Measurements from ENCODE around the gene PPP2R3C.
"Not testable (repeated sequence)": the region's sequence is repeated elsewhere in the genome, so short reads cannot be mapped to it uniquely, and the experiment has no call there.

Gene PPP2R3C

DNA sequence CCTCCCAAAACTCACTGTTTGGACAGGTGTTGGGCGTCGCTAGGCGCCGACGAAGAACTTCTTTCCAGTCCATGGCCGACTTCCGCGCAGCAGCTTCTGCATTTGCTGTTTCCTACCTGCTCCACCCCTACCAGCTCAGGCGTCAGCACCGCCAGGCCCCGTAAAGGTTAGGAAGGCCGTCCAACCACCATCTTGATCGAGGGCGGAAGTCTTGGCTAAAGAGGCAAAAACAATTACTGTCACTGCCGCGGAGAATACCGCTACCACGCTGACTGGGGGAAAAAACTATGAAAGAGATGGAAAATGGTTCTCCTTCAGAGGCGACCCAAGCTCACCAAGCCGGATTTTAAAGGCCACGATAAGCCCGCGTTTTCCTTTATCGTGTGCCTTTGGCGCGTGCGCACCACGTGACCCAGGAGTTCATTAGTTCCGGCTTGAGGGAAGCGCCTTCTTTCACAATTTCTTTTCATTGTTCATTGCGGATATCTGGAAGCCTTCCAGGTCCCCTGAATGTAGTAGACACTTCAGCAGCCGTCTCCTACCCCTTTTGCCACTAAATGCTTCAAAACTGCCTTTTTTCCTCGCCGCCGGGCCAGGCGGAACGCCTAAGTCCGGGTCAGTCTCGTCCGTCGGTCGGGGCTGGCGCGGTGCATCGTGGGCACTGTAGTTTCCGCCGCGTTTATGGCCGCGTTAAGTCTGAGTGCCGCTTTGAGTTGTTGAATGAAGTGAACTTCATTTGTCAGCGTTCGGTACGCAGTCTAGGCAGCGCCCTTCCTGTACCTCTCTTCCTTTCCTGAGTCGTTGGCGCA, at the start of gene PPP2R3C, which contains the start of gene PRORP:
Gene PPP2R3C, minus strand, starts transcription at position 104 of the 809 bp plus-strand sequence. Its CDS starts 31 bp downstream, at position 73.
Gene PRORP, plus strand, starts transcription at position 666 of the 809 bp plus-strand sequence. CDS start 694 bp downstream, outside the sequence.
- DNase-seq (ENCODE audit: low spot score), result peak; percentile 87

DNA sequence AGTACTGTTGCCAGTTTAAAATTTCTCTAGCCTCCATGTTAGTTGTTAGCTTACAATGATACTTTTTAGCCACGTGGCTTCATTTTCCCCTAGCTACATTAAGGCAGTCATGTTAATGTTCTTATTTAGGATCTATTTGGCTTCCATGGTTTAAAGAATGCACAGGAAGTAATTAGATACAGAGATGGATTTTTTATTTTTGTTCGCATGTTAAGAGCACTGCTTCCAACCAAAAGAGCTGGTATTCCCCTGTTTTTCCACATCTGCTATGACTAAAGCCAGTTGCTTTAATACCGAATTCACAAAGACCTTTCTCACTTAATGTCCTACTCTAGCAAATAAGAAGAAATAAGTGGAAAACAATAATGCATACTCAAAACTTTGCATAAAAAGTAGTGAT, 45.7 kb upstream of the PPP2R3C start:
- no peak for DNase-seq (ENCODE audit: low spot score)

DNA sequence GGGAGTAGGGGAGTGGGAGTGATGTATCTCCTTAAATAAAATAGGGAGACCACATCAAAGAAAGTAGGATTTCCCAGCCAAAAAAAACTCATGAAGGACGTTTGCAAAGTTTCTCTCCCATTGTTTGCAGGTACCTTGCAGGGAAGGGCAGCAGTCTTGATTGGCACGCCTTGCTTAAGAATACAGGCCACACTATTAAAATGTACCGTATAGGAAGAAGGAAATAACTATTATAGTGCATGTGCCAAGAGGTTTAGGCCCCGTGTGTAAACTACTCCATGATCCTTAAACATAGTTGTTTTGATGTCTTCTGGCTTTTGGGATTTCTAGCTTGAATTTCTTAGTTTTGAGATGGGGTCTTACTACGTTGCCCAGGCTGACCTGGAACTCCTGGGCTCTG, 43.1 kb upstream of the PPP2R3C start:
- no peak for DNase-seq (ENCODE audit: low spot score)

DNA sequence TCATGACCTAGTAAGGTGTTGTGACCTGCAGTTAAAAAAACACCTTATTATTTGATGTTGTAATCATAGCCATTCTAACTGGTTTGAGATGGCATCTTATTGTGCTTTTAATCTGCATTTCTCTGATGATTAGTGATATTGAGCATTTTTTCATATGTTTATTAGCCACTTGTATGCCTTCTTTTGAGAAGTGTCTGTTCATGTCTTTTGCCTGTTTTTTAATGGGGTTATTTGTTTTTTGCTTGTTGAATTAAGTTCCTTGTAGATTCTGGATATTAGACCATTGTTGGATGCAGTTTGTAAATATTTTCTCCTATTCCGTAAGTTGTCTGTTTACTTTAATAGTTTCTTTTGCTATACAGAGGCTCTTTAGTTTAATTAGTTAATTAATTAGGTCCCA, 41.6 kb upstream of the PPP2R3C start:
- DNase-seq (ENCODE audit: low spot score), result no peak

DNA sequence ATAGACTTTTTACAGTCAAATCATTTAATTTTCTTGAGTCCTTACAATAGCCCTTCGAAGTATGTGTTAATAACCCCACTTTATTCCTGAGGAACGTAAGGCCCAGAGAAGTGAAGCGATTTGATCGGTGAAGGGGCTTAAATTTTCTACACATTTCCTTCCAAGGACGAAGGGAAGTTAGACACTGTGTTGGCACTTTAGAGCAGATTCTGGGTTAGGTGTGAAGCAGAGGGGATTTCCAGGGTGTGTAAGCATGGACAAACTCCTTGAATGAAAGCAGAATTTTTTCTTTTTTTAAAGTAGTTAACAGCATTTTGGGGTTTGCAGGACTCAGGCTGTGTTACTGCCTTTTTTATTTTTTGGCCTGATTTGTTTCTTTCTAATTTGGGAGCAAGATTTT, 39.4 kb upstream of the PPP2R3C start:
- no peak for DNase-seq (ENCODE audit: low spot score)

DNA sequence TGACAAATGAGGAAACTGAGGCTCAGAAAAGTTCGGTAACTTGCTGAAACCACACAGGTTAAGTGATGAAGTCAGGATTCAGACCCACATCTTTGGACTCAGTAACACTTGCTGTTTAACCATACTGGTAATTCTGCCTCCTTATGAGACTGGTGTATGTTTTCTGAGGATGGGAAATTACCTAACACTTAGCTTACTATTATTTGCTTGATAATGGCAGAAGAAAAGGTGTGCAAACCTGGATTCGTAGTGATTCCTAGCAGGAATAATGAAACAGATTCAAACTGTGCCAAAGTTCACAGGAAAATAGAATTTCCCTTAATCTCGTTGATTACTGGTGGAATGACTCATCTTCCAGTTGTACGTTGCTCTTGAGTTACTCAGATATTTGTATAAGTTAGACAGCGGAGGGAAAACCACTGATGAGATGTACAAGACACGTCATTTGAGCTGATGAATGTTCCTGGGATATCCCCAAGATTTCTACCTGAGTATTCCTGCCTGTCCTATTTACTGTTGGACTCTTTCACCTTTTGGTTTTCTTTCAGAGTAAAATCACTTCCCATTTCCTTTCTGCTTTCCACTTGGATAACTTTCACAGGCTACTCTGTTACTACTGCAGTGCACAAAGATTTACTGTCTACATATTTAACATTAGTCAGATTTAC, 38.1 kb upstream of the PPP2R3C start:
- peak; percentile 74 for DNase-seq (ENCODE audit: low spot score)

DNA sequence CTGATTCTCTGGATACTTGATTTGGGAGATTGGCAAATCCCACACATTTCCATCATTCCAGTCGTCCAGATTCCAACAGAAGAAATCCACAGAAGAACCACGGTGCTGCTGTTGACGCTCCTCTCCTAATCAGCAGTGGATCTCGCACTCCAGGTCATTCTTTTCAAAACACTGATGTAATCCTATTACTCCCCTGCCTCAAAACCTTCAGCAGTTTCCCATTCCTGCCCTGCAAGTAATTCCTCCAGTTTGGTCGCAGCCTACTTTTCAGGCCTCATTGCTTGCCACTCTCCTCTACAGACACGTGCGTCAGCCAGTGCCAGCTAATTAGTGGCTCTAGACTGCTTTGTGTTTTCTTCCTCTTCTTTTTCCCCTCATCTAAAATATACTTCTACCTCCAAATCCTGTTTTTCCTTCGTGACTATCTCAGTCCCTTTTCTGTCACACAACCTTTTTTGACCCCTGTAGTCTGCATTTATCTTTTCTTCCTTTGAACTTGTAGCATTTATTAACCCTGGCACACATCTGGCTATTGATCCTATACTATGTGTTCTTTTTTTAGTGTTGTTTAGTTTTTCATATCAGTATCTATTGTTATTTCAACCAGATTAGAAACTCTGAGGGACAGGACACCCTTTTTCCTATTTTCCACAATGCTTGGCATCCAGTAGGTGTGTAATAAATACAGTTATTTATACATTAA, 37.3 kb upstream of the PPP2R3C start:
- no peak for DNase-seq (ENCODE audit: low spot score)

DNA sequence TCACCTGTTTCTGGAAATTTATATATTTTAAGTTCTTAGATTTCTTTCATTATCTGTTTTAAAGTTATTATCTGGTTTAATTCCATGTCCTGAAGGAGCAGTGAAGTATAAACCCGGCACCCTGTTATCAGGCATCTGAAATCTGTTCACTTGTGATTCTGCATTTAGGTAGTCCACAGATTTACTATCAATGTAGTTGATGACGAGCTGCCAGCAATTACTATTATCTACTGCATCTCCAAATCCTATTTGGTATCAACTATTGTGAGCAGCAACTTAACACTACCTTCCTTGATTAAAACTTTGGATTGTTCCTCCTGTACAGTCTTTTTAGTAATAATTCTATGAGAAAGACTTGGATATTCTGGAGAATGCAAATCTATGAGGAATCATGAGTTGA, 36.7 kb upstream of the PPP2R3C start:
- DNase-seq (ENCODE audit: low spot score), result no peak

DNA sequence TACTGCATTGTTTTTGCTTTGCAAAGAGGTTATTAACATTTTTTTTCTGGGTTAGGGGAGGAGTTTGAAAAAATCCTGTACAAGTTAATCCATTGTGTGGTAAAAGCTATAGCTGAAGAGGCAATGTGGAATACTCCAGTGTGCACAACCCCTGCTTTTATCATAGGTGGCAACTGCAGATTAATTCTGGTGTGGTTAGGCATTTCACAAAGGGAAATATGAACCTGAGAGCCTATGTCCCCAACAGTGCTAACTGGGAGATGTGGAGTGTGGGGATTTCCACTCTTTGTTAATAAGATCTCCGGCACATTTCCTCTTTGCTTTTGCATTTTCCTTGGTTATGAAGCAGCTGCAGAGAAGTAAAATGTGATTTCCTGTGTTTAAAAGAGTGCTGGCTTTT, 34.2 kb upstream of the PPP2R3C start:
- DNase-seq (ENCODE audit: low spot score), result no peak

DNA sequence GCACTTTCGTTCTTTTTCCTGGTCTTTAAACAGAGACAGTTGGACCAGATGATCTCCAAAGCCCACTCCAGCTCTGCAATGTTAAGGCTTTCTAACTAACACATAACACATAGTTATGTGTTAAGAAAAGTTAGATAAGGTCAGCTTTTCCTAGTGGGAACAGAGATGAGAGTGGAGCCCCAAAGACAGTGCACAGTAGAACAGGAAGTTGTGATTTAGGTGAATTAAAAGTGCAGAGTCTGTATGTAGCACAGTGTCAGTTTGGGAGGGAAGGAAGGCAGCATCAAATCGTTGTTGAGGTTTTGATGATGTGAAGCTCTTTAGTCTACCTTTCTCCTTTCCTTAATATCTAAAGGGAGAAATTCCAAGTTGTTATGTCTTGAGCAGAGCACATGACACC, 32.2 kb upstream of the PPP2R3C start:
- DNase-seq (ENCODE audit: low spot score), result no peak

DNA sequence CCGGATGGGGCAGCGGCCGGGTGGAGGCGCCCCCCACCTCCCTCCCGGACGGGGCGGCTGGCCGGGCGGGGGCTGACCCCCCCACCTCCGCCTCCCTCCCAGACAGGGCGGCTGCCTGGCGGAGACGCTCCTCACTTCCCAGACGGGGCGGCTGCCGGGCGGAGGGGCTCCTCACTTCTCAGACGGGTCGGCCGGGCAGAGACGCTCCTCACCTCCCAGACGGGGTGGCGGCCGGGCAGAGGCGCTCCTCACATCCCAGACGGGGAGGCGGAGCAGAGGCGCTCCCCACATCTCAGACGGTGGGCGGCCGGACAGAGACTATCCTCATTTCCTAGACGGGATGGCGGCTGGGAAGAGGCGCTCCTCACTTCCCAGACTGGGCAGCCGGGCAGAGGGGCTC, 30.7 kb upstream of the PPP2R3C start:
- DNase-seq (ENCODE audit: low spot score), result not testable (repeated sequence)

DNA sequence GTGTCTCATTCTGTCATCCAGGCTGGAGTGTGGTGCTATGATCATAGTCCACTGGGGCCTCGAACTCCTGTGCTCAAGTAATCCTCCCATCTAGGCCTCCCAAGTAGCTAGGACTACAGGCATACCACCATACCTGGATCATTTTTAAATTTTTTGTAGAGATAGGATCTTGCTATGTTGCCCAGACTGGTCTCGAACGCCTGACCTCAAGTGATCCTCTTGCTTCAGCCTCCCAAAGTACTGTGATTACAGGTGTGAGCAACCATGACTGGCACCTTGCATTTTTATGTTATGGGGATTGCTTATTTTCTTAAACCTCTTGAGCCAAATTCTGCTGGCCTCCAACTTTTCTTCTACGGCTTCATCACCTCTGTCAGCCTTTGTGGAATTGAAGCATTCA, 27.4 kb upstream of the PPP2R3C start:
- DNase-seq (ENCODE audit: low spot score), result no peak

DNA sequence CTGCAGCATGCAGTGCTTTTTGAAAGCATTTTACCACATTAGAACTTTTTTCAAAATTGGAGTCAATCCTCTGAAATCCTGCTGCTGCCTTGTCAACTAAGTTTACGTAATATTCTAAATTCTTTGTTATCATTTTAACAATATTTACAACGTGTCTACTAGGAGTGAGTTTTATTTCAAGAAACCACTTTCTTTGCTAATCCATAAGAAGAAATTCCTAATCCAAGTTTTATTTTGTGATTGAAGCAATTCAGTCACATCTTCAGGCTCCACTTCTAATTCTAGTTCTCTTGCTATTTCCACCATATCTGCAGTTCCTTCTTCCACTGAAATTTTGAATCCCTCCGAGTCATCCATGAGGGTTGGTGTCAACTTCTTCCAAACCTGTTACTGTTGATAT, 25.9 kb upstream of the PPP2R3C start:
- no peak for DNase-seq (ENCODE audit: low spot score)

DNA sequence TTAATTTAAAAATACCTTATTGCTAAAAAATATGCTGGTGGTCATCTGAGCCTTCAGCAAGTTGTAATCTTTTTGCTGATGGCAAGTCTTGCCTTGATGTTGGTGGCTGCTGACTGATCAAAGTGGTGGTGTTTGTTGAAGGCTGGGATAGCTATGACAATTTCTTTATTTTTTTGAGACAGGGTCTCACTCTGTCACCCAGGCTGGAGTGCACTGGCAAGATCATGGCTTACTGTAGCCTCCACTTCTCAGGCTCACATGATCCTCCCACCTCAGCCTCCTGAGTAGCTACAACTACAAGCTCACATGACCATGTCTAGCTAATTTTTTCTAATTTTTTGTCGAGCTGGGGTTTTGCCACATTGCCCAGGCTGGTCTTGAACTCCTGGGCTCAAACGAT, 25.4 kb upstream of the PPP2R3C start:
- no peak for DNase-seq (ENCODE audit: low spot score)

DNA sequence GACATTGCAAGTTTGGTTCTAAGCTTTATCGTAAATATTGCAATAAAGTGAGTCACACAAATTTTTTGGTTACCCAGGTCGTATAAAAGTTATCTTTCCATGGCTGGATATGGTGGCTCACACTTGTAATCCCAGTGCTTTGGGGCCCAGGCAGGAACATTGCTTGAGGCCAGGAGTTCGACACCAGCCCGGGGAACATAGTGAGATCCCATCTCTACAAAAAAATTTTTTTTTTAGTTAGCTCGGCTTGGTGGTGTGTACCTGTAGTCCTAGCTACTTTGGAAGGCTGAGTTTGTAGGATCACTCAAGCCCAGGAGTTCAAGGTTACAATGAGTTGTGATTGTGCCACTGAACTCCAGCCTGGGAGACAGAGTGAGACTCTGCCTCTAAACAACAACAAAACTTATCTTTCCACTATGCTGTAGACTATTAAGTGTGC, 24.9 kb upstream of the PPP2R3C start:
- no peak for DNase-seq (ENCODE audit: low spot score)

DNA sequence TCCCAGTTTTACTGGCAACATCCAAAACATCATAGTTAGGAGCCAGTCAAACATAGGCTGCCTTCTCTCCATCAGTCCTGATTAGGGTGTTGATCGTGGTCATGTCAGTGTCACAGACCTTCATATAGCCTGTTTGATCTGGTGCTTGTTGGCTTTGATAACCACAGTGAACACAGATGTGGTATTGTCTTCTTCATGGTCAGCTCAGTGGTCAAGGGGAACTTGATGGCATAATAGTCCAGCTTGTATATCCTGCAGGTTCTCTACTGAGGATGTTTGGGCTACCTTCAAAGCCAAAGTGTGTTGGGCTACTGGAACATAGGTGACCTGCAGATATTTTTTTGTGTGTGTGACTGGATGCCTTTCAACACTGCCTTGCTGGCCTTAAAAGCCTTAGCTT, 22.2 kb upstream of the PPP2R3C start:
- DNase-seq (ENCODE audit: low spot score), result no peak

DNA sequence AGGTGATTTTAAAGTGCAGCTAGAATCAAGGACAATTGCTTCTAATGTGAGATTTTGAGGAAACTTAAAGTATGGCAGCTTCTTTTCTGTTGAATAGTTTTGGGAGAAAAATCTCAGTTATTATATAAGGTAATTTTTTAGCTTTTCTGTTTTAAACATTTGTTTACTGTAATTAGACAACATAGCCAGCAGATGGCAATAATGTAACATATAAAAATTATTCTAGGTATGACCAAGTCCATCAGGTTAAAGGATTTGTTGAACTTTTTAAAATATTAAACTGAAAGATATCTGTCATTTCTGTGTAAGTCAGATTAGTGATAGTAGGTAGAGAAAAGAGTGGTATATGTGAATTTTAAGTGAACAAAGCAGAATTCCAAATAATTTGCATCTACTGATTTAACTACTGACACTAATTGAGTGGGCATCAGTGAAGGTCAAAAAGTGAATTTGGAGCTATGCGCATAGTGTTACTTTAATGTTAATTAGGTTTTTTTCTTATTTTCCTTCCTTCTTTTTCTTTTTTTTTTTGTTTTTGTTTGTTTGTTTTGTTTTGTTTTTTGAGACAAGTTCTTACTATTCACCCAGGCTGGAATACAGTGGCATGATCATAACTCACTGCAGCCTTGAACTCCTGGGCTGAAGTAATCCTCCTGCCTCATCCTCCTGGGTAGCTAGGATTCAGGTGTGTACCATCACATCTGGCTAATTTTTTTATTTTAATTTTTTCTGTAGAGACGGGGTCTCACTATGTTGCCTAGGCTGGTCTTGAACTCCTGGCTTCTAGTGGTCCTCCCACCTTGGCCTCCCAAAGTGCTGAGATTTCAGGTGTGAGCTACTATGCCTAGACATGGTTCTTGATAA, 19.2 kb upstream of the PPP2R3C start:
- DNase-seq (ENCODE audit: low spot score), result peak; percentile 47

DNA sequence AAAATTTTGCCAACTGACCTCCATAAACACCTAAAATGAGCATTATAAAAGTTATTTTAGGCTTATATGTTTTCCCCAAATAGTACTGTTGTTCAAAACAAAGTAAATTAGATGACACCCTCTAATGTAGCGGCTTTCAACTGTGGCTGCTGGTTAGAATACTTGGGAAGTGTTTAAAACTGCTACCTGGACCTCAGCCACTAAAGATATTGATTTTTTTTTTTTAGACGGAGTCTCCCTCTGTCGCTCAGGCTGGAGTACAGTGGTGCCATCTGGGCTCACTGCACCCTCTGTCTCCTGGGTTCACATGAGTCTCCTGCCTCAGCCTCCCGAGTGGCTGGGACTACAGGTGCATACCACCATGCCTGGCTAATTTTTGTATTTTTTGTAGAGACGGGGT, 16.8 kb upstream of the PPP2R3C start:
- DNase-seq (ENCODE audit: low spot score), result no peak

DNA sequence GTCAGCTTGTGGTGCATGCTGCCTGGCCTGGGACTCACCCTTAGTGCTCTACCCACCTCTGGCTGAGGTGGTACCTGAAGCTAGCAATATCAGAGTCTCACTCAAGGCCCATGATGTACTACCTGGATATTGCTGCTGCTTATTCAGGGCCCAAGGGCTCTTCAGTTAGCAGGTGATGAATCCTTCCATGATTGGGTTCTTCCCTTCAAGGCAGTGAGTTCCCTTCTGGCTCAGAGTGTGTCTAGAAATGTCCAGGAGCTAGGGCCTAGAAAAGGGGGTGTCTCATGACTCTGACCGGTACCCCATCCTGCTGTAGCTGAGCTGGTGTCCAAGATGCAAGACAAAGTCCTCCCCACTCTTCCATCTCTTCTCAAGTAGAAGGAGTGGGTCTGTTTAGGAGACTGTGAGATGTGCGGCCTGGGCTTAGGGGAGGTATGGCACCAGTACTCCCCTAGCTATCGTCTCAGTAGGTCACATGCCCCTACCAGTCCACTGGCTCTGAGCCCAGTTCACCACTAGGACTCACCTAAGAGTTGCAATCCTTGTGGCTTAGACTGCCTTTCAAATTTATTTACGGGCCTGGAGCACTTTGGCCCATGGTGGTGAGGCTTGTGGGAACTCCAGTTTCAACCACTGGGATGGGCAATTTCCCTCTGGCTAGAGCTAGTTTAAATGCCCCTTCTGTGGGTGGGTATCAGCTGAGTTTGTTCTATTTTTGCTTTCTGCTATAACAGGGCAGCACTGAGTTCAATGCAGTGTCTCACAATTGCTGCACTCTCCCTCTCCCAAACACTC, 12.7 kb upstream of the PPP2R3C start:
- DNase-seq (ENCODE audit: low spot score), result no peak

DNA sequence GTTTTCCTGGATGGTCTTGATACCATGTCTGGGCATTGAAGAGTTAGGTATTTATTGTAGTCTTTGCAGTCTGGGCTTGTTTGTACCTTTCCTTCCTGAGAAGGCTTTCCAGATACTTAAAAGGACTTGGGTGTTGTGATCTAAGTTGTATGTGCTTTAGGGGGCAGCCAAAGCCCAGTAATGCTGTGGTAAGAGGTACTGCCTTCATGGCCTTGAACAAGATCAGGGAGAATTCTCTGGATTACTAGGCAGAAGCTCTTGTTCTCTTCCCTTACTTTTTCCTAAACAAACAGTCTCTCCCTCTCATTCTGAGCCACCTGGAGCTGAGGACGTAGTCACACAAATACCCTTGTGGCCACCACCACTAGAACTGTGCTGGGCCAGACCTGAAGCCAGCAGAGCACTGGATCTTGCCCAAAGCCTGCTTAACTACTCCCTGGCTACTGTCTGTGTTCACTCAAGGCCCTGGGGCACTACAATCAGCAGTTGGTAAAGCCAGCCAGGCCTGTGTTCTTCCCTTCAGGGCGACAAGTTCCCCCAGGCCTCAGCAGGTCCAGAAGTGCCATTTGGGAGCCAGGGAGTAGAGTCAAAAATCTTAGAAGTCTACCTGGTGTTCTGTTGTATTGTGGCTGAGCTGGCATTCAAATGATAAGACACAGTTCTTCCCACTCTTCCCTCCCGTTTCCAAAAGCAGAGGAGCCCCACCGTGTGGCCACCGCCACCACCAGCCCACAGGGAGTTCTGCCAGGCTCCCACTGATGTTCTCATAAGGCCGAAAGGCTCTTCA, 11.9 kb upstream of the PPP2R3C start:
- DNase-seq (ENCODE audit: low spot score), result no peak
